NCI-H187 treated with DMSO at 0.1 percent for 48 hours (cell line): ENCODE results near the gene FGF3.
"Not testable (repeated sequence)": the region's sequence is repeated elsewhere in the genome, so short reads cannot be mapped to it uniquely, and the experiment has no call there.

Experiments used
- DNase-seq: peaks from one replicate; lab custom pipeline; 2025; lab: John Stamatoyannopoulos, UW

Gene FGF3

DNA sequence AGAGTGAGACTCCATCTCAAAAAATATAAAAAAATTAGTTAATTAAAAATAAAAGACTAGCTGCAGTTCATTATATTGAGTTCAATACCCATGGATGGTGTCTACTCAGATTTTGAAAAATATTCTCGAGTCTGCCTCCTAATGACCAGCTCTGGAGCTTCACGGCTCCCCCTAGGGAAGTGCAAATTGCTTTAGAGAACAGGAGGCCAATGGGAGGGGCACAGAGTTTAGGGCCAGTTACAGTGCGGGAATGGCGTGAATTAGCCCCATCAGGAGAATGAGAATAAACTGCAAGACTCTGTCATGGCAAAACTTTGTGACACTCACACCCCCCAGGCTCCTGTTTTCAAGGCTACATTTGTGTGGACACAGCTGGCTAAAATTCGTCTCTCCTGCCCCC is 48.7 kb downstream of the FGF3 start:
- DNase-seq, result no peak

DNA sequence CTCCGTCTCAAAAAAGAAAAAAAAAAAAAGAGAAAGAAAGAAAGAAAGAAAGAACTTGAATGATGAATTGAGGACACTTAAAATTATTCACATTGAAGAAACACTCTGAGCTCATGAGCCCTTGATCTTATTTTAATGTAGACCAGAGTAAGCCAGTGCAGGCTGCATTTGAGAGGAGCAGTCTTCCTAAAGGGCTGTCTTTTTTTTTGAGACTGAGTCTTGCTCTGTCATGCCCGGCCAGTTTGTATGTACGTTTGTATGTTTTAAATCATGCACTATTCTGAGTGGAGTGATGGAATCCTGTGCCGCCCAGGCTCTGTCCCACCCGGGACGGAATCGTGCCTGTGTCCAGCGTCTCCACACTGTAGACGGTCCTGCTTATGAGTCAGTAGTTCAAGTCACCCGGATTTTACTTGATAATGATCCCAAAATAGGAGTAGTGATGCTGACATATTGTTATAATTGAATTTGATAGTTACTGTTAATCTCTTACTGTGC is 53.7 kb downstream of the FGF3 start:
- DNase-seq, result no peak

DNA sequence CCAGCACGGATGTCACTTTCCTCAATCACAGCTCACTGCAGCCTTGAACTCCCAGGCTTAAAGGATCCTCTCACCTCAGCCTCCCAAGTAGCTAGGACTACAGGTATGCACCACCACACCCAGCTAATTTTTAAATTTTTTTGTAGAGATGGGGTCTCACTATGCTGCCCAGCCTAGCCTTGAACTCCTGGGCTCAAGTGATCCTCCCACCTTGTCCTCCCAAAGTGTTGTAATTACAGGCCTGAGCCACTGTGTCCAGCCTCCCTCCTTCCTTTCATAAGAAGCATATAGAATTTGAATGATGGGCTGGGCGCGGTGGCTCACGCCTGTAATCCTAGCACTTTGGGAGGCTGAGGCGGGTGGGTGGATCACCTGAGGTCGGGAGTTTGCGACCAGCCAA is 54.3 kb downstream of the FGF3 start:
- DNase-seq, result not testable (repeated sequence)

DNA sequence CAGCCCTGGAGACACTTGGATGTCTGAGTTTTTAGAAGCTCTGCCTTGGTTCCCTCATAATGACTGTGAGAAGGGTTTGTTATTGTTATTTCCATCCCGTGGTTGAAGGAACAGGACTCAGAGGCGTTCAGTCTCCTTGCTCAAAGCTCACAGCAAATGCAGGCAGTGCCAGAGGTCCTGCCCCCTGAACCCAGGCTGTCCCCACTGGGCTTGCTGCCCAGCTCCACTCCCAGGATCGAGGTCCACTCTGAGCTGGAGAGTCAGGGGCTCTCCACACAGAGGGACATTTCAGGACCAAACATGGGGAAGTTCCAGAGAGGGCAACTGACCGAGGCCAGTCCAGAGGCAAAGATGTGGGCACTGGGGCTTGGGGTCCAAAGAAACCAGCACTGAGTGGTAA is 58.9 kb downstream of the FGF3 start:
- no peak for DNase-seq
